Neuronal stem cell (in vitro differentiated cells): ENCODE results near the gene QRICH2.

Source experiments
- DNase-seq: peaks from one replicate; pipeline ENCODE4 v3.0.0-alpha.2; 2013; ENCODE audit warnings: low spot score
- H2AFZ ChIP-seq: one replicate; pipeline ENCODE4 v1.6.1; 2013; ENCODE audit warnings: mild to moderate bottlenecking, low read length, inconsistent platforms
- H2AK5ac ChIP-seq: 2 replicates; pipeline ENCODE4 v1.6.1; 2013; ENCODE audit warnings: low read depth, mild to moderate bottlenecking, inconsistent platforms, low read length, moderate library complexity, mixed read lengths
- H2BK120ac ChIP-seq: 2 replicates; pipeline ENCODE4 v1.6.1; 2013; ENCODE audit warnings: low read depth, mild to moderate bottlenecking, inconsistent platforms, low read length, moderate library complexity, mixed read lengths
- H2BK12ac ChIP-seq: one replicate; pipeline ENCODE4 v1.6.1; 2013; ENCODE audit warnings: low read length, inconsistent platforms
- H2BK15ac ChIP-seq: 2 replicates; pipeline ENCODE4 v1.6.1; 2013; ENCODE audit warnings: mild to moderate bottlenecking, low read length, inconsistent platforms, mixed read lengths
- H2BK5ac ChIP-seq: one replicate; pipeline ENCODE4 v1.6.1; 2013; ENCODE audit warnings: inconsistent platforms, mild to moderate bottlenecking, low read length, moderate library complexity
- H3K14ac ChIP-seq: one replicate; pipeline ENCODE4 v1.6.1; 2013; ENCODE audit warnings: low read length, inconsistent platforms
- H3K18ac ChIP-seq: 2 replicates; pipeline ENCODE4 v1.6.1; 2013; ENCODE audit warnings: low read length, inconsistent platforms
- H3K23ac ChIP-seq: 2 replicates; pipeline ENCODE4 v1.6.1; 2013; ENCODE audit warnings: low read depth, mild to moderate bottlenecking, mixed read lengths, low read length, inconsistent platforms; ENCODE audit not compliant: poor library complexity
- H3K27ac ChIP-seq: replicated peaks from 3 replicates; pipeline ENCODE4 v1.5.1; 2013; ENCODE audit warnings: low read length, inconsistent platforms
- H3K27me3 ChIP-seq, 3 experiments: 2 replicates each; pipeline ENCODE4 v1.6.1; 2013; ENCODE audit warnings: low read length in 3 of 3, mild to moderate bottlenecking in 2 of 3, inconsistent platforms in 1 of 3, low read depth in 1 of 3, mixed read lengths in 1 of 3, moderate library complexity in 1 of 3; ENCODE audit not compliant: control insufficient read depth in 3 of 3, insufficient read depth in 3 of 3
- H3K36me3 ChIP-seq, 2 donors: replicated peaks in 1 of 2; 2 replicates each; pipeline ENCODE4 v1.6.1; 2013; ENCODE audit warnings: low read length in 2 of 2; ENCODE audit not compliant: control insufficient read depth in 2 of 2, insufficient read depth in 2 of 2
- H3K4ac ChIP-seq: 2 replicates; pipeline ENCODE4 v1.6.1; 2013; ENCODE audit warnings: inconsistent platforms, mild to moderate bottlenecking, low read length, moderate library complexity
- H3K4me1 ChIP-seq, 2 donors: 1 replicate in 1 of 2; 2 replicates in 1 of 2; pipeline ENCODE4 v1.6.1; 2013; ENCODE audit warnings: low read length in 2 of 2, low read depth in 1 of 2; ENCODE audit not compliant: control insufficient read depth in 2 of 2, insufficient read depth in 1 of 2
- H3K4me2 ChIP-seq: one replicate; pipeline ENCODE4 v1.6.1; 2013; ENCODE audit warnings: mild to moderate bottlenecking, low read length, inconsistent platforms; ENCODE audit not compliant: insufficient read depth, poor library complexity, severe bottlenecking
- H3K4me3 ChIP-seq, 2 donors: 2 replicates each; pipeline ENCODE4 v1.5.1; 2013; ENCODE audit warnings: low read length in 2 of 2, mild to moderate bottlenecking in 2 of 2, inconsistent platforms in 1 of 2, moderate library complexity in 1 of 2
- H3K79me1 ChIP-seq: one replicate; pipeline ENCODE4 v1.6.1; 2013; ENCODE audit warnings: low read depth, mild to moderate bottlenecking, inconsistent platforms, low read length, moderate library complexity
- H3K9ac ChIP-seq: one replicate; pipeline ENCODE4 v1.6.1; 2013; ENCODE audit warnings: mild to moderate bottlenecking, low read depth, low read length, inconsistent platforms; ENCODE audit not compliant: poor library complexity
- H3K9me3 ChIP-seq, 2 donors: replicated peaks in 1 of 2; 2 replicates each; pipeline versions ENCODE3 to v1.6.1; 2013; ENCODE audit warnings: low read length in 2 of 2, mild to moderate bottlenecking in 2 of 2, inconsistent platforms in 1 of 2, low read depth in 1 of 2, mixed read lengths in 1 of 2, moderate library complexity in 1 of 2; ENCODE audit not compliant: control insufficient read depth in 2 of 2, insufficient read depth in 1 of 2
- H4K8ac ChIP-seq: one replicate; pipeline ENCODE4 v1.6.1; 2013; ENCODE audit warnings: low read depth, mild to moderate bottlenecking, inconsistent platforms, low read length, moderate library complexity
- H4K91ac ChIP-seq: one replicate; pipeline ENCODE4 v1.6.1; 2013; ENCODE audit warnings: low read length, low read depth, mild to moderate bottlenecking, inconsistent platforms; ENCODE audit not compliant: poor library complexity
- WGBS, 2 donors: extraction: QIAGEN DNeasy Blood & Tissue Kit; methylation state at CpG; one replicate each; pipeline ENCODE4 v1.1.7; 2013; ENCODE audit warnings: missing lambda C conversion rate in 2 of 2, mixed read lengths in 1 of 2; ENCODE audit not compliant: insufficient read length in 2 of 2, insufficient replicate concordance in 1 of 2; ENCODE audit errors: extremely low coverage in 2 of 2; 5-methylcytosine and 5-hydroxymethylcytosine counted together

Gene QRICH2

GRCh38 chr17:76241691-76242255 is 66.3 kb downstream of the QRICH2 start:
- no peak overlapping the region for H3K4ac ChIP-seq
- H3K14ac ChIP-seq = no peak overlapping the region
- H3K4me3 ChIP-seq = peak overlapping the region in 1 of 2 donors; percentile 68
- no peak overlapping the region for H2BK5ac ChIP-seq
- no peak overlapping the region for H2AFZ ChIP-seq
- H3K4me2 ChIP-seq = no peak overlapping the region
- peaks cover 0 to 15% (median 0%) of the 10 kb centered on the region in 3 experiments for H3K27me3 ChIP-seq
- H3K27ac ChIP-seq = no peak overlapping the region
- no peak for DNase-seq
- no peak overlapping the region for H3K18ac ChIP-seq
- no peak overlapping the region for H2BK15ac ChIP-seq
- no CpG with 5 or more reads among the region's 15 CpGs for WGBS, 2 donors
- H3K9me3 ChIP-seq = no peaks in the 10 kb centered on the region
- H3K9ac ChIP-seq = no peak overlapping the region
- H3K79me1 ChIP-seq = no peaks in the 10 kb centered on the region
- peaks cover 11 to 14% of the 10 kb centered on the region in 2 donors for H3K4me1 ChIP-seq
- no peak overlapping the region for H4K8ac ChIP-seq
- no peak overlapping the region for H2BK12ac ChIP-seq
- no peak overlapping the region for H3K23ac ChIP-seq
- no peak overlapping the region for H2BK120ac ChIP-seq
- no peak overlapping the region for H2AK5ac ChIP-seq
- no peaks in the 10 kb centered on the region for H3K36me3 ChIP-seq
- no peak overlapping the region for H4K91ac ChIP-seq

- Histone ChIP-seq H3K27me3 (peaks cover 0 to 15% (median 0%) of the 10 kb centered on the region in 3 experiments), H3K4me3 (peak overlapping the region; percentile 68 to 74), H3K27ac (no peak overlapping the region), H3K4me2 (peak overlapping the region; percentile 91), H3K4me1 (peaks cover 5 to 8% of the 10 kb centered on the region in 2 donors), H2AFZ (peak overlapping the region; percentile 88), H2BK12ac (no peak overlapping the region), H3K9ac (peak overlapping the region; percentile 85), H3K23ac (no peak overlapping the region), H4K8ac (peak overlapping the region; percentile 83), H3K36me3 (no peaks in the 10 kb centered on the region), H3K79me1 (no peaks in the 10 kb centered on the region), H2BK15ac (peak overlapping the region; percentile 54), H2BK5ac (no peak overlapping the region), H3K18ac (peak overlapping the region; percentile 93), H4K91ac (no peak overlapping the region), H3K14ac (no peak overlapping the region), H3K9me3 (no peaks in the 10 kb centered on the region), H3K4ac (no peak overlapping the region), H2AK5ac (peak overlapping the region; percentile 15), H2BK120ac (no peak overlapping the region)
- DNase-seq = no peak
- no CpG with 5 or more reads among the region's 12 CpGs for WGBS, 2 donors
Measured at GRCh38 chr17:76241204-76241538, 66.9 kb downstream of the QRICH2 start.

- Histone ChIP-seq H3K27me3 (peaks cover 0 to 15% (median 0%) of the 10 kb centered on the region in 3 experiments), H2BK12ac (peak within 1 kb of the TSS; percentile 77), H3K4me2 (peak within 1 kb of the TSS; percentile 91), H2AK5ac (peak within 1 kb of the TSS; percentile 98), H3K9ac (peak within 1 kb of the TSS; percentile 90), H4K8ac (peak within 1 kb of the TSS; percentile 83), H4K91ac (no peak within 1 kb of the TSS), H2BK5ac (peak within 1 kb of the TSS; percentile 72), H3K36me3 (no peaks in the 10 kb centered on the region), H2AFZ (peak within 1 kb of the TSS; percentile 88), H3K79me1 (no peaks in the 10 kb centered on the region), H3K27ac (peak within 1 kb of the TSS; percentile 40), H3K23ac (peak within 1 kb of the TSS; percentile 34), H3K4me3 (peak within 1 kb of the TSS; percentile 68 to 86), H3K14ac (peak within 1 kb of the TSS; percentile 84), H2BK120ac (no peak within 1 kb of the TSS), H3K4ac (no peak within 1 kb of the TSS), H3K9me3 (no peaks in the 10 kb centered on the region), H3K4me1 (peaks cover 5% of the 10 kb centered on the region in 2 donors), H2BK15ac (peak within 1 kb of the TSS; percentile 65), H3K18ac (peak within 1 kb of the TSS; percentile 97)
- no CpG with 5 or more reads among the region's 102 CpGs for WGBS, 2 donors
- peak; percentile 81 for DNase-seq
Measured at GRCh38 chr17:76240461-76241203, 67.4 kb downstream of the QRICH2 start, which contains the start of gene RNF157. Gene RNF157 (minus strand): TSS chr17:76240493. CDS start chr17:76240240, 253 bp downstream.
